ENCODE measurements around the gene SLC35F6.

SLC35F6 gene, protein sequence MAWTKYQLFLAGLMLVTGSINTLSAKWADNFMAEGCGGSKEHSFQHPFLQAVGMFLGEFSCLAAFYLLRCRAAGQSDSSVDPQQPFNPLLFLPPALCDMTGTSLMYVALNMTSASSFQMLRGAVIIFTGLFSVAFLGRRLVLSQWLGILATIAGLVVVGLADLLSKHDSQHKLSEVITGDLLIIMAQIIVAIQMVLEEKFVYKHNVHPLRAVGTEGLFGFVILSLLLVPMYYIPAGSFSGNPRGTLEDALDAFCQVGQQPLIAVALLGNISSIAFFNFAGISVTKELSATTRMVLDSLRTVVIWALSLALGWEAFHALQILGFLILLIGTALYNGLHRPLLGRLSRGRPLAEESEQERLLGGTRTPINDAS

DNA sequence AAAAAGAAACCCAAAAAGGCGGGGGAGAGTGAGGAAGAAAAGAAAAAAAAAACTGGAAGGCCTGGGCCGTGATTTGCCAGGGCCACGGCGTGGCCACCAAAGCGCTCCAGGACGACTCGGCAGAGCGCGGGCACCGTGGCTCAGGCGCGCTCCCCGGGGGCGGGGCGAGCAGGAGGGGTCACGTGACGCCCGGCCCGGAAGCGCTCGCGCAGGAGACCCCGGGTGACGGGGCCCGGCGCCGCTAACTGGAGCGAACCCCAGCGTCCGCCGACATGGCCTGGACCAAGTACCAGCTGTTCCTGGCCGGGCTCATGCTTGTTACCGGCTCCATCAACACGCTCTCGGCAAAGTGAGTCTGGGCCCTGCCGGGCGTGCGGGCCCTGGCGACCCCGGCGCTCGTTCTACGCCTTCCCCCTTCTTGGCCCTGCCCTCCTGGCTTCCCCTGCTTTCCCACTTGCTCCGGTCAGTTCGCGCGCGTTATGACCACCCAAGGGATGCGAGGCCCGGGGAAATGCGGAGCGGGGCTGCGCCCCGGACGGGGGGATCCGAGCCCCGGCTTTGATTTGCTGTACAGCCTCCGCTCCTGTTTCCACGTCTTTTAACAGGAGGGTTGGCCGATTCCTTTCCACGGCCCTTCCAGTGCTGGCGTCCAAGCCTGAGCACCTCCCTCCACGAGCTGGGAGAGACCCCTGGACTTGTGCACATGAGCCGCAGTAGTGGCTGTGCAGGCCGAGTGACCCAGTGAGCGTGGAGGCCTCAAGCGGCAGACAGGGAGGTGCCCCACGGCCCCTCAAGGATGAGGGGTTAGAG is at the start of gene SLC35F6:
Gene SLC35F6 (plus strand): TSS at position 207 of the 810 bp plus-strand sequence. CDS start 66 bp downstream, at position 273.
- H3K9me3 ChIP-seq (ENCODE audit: control insufficient read depth, low read length) = no peaks in the 10 kb centered on the region
- peak; percentile 94 for DNase-seq (ENCODE audit: low read depth)
- no peaks in the 10 kb centered on the region for H3K27me3 ChIP-seq (replicated peaks; ENCODE audit: control insufficient read depth, insufficient read depth, low read length)
- H3K4me3 ChIP-seq (ENCODE audit: low read length) = peak within 1 kb of the TSS; percentile 91
- peaks cover 36% of the 10 kb centered on the region for H3K4me1 ChIP-seq (ENCODE audit: control insufficient read depth, insufficient read depth, low read length)
- H3K9ac ChIP-seq (ENCODE audit: low read length) = peak within 1 kb of the TSS; percentile 96
- no peaks in the 10 kb centered on the region for H3K36me3 ChIP-seq (ENCODE audit: control insufficient read depth, insufficient read depth, low read length, severe bottlenecking)

DNA sequence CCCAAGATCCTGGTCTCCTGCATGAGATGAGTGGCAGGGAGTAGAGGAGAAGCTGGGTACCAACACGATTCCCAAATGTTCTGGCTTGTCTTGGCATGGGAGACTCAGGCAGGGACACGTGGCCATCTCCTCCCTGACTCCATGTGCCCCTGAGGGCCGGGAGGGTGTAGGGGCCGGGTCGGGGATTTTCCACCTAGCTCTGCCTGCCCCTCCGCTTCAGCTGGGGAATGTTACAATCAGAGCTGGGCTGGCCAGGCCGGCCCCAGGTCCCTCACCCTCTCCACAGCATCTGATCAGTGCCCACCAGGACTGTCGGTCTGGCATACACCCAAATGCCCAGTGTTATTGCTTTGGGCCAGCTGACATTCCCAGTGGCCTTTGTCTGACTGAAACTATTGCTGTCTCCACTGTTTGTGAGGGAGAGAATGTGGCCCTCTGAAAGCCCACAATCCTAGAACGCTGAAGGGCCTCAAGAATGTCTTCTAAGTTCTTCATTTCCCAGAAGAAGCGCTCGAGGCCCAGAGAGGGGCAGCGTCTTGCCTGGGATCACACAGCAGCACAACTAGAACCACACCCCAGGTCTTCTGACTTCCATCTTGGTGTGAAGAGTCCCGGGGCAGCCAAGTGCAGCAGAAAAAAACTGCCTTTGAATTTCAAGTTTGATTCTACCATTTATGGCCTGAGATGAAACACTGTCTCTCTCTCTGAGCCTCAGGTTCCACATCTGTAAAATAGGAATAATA is 48.4 kb upstream of the SLC35F6 start:
- DNase-seq (ENCODE audit: low read depth) = no peak
- no peaks in the 10 kb centered on the region for H3K9me3 ChIP-seq (ENCODE audit: control insufficient read depth, low read length)
- peaks cover 16% of the 10 kb centered on the region for H3K4me1 ChIP-seq (ENCODE audit: control insufficient read depth, insufficient read depth, low read length)
- no peaks in the 10 kb centered on the region for H3K27me3 ChIP-seq (replicated peaks; ENCODE audit: control insufficient read depth, insufficient read depth, low read length)
- H3K36me3 ChIP-seq (ENCODE audit: control insufficient read depth, insufficient read depth, low read length, severe bottlenecking) = no peaks in the 10 kb centered on the region
- H3K4me3 ChIP-seq (ENCODE audit: low read length) = no peak overlapping the region
- H3K9ac ChIP-seq (ENCODE audit: low read length) = no peak overlapping the region

DNA sequence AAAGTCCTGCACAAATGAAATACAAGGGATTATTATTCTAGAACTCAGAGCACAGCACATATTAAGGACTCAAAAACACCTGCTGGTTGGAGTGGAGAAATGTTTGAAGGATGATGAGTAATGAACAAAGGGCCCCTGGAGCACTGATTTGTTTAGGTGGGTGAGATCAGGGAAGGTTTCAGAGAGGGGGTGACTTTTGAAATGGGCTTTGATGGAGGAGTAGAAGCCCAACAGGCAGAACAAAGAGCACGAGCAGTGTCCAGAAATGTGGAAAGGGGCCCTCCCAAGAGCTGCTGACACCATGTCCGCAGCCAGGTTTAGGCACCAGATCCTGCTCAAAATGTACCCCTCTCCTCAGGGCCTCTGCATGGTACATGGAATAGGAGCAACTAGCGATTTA is 47.7 kb upstream of the SLC35F6 start:
- Histone ChIP-seq H3K4me1 (ENCODE audit: control insufficient read depth, insufficient read depth, low read length) (peaks cover 22% of the 10 kb centered on the region), H3K36me3 (ENCODE audit: control insufficient read depth, insufficient read depth, low read length, severe bottlenecking) (no peaks in the 10 kb centered on the region), H3K9ac (ENCODE audit: low read length) (no peak overlapping the region), H3K27me3 (replicated peaks; ENCODE audit: control insufficient read depth, insufficient read depth, low read length) (no peaks in the 10 kb centered on the region), H3K9me3 (ENCODE audit: control insufficient read depth, low read length) (no peaks in the 10 kb centered on the region), H3K4me3 (ENCODE audit: low read length) (no peak overlapping the region)
- no peak for DNase-seq (ENCODE audit: low read depth)

DNA sequence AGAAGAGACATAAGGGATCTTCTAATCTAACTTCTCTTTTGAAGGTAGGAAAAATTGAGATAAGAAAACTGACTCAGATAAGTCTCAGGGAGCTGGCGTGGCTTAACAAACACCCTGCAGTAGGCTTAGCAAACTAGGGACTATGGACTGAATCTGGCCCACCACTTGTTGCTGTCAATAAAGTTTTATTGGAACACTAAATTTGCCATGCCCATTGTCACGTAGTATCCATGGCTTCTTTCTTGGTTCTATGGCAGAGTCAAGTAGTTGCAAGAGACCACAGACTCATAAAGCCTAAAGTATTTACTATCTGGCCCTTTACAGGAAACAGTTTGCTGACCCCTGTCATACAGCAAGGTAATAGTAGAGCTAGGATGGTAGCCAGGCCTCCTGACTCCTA is 47.3 kb upstream of the SLC35F6 start:
- Histone ChIP-seq H3K4me1 (ENCODE audit: control insufficient read depth, insufficient read depth, low read length) (peaks cover 27% of the 10 kb centered on the region), H3K9me3 (ENCODE audit: control insufficient read depth, low read length) (no peaks in the 10 kb centered on the region), H3K27me3 (replicated peaks; ENCODE audit: control insufficient read depth, insufficient read depth, low read length) (no peaks in the 10 kb centered on the region), H3K4me3 (ENCODE audit: low read length) (no peak overlapping the region), H3K36me3 (ENCODE audit: control insufficient read depth, insufficient read depth, low read length, severe bottlenecking) (no peaks in the 10 kb centered on the region), H3K9ac (ENCODE audit: low read length) (no peak overlapping the region)
- DNase-seq (ENCODE audit: low read depth) = no peak

DNA sequence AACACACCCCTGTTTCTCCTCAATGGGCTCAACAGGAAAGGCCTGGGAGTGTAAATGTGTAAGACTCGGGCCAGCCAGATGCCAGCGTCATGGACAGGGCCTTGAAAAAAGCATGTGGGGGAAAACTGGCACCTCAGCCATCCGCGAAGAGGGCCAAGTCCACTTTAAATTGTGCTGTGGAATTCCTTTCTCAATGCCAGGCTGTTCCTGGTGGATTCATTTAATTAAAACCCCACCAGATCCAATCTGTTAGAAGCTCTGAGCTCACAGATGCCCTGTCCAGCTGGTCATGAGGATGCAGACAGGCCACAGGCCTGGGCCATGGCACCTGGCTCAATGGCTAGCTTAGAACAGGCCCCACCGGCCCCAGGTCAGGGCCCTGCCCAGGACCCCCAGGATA is 46.7 kb upstream of the SLC35F6 start:
- no peaks in the 10 kb centered on the region for H3K36me3 ChIP-seq (ENCODE audit: control insufficient read depth, insufficient read depth, low read length, severe bottlenecking)
- no peaks in the 10 kb centered on the region for H3K27me3 ChIP-seq (replicated peaks; ENCODE audit: control insufficient read depth, insufficient read depth, low read length)
- H3K9me3 ChIP-seq (ENCODE audit: control insufficient read depth, low read length) = no peaks in the 10 kb centered on the region
- DNase-seq (ENCODE audit: low read depth) = no peak
- H3K4me3 ChIP-seq (ENCODE audit: low read length) = no peak overlapping the region
- no peak overlapping the region for H3K9ac ChIP-seq (ENCODE audit: low read length)
- peaks cover 32% of the 10 kb centered on the region for H3K4me1 ChIP-seq (ENCODE audit: control insufficient read depth, insufficient read depth, low read length)

DNA sequence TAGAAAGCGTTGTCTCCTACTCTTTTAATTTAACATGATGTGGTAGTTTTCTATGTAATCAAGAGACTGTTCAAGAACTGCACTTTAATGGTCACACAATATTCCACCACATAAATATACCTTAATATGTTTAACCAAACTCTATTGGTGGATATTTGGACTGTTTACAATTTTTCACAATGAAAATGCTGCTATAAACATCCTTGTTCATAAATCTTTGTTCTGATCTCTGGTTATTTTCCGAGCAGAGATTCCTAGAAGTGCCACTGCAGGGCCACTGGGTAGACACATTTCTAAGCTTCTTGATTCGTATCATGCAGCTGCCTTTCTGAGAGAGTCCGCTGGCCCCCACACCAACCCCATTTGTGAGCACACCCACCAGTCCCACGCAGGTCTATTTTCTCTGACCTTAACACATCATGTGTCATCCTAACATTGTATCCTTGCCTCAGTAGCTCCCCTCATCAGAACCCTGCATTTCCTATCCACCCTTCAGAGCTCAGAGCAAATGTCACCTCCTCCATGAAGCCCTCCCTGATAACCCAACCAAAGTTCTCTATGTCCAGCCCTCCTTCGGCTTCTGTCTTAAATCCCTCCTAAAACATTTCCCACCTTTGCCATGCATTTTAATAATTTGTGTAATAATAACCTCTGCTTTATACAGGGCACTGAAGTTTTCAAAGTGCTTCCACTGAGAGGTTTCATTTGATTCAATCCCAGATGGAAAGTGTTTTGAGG is 45.0 kb upstream of the SLC35F6 start:
- DNase-seq (ENCODE audit: low read depth) = no peak
- Histone ChIP-seq H3K27me3 (replicated peaks; ENCODE audit: control insufficient read depth, insufficient read depth, low read length) (no peaks in the 10 kb centered on the region), H3K9me3 (ENCODE audit: control insufficient read depth, low read length) (no peaks in the 10 kb centered on the region), H3K4me1 (ENCODE audit: control insufficient read depth, insufficient read depth, low read length) (peaks cover 50% of the 10 kb centered on the region), H3K9ac (ENCODE audit: low read length) (no peak overlapping the region), H3K4me3 (ENCODE audit: low read length) (no peak overlapping the region), H3K36me3 (ENCODE audit: control insufficient read depth, insufficient read depth, low read length, severe bottlenecking) (no peaks in the 10 kb centered on the region)

DNA sequence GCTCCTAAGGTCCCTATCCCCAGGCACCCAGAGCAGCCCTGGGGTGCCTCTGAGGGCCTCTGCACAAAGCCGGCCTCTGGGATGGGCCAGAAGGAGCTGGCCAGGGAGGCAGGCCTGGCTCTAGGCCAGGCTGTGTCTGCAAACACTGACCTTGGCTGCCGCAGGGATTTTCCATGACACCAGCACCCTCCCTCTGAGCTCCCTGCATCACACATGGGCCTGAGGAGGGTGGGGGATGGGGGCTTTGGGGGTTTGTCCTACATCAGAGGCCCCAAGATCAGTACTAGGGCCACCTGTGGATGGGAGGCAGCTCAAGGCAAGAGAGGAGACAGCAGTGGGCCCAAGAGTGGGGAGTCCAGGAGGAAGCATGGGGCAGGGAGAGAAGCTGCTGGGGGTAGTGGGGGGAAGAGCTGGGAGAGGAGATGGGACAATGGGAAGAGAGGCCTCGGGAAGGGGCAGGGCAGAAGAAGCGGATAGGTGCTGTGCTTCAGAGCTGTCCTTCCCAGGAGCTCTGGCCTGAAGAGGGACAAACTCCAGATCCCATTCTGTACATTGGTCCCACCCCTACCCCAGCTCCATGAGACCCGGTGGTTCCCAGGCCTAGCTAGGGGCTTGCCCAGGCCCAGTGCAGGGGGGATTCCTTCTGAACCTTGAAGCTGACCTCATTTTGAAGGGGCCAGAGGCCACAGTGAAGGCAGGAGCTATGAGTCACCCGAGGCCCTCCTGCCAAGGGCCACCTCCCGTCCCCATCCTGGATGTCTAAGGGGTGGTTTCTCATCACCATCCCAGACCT is 43.6 kb upstream of the SLC35F6 start:
- no peaks in the 10 kb centered on the region for H3K9me3 ChIP-seq (ENCODE audit: control insufficient read depth, low read length)
- H3K4me1 ChIP-seq (ENCODE audit: control insufficient read depth, insufficient read depth, low read length) = peaks cover 64% of the 10 kb centered on the region
- H3K27me3 ChIP-seq (replicated peaks; ENCODE audit: control insufficient read depth, insufficient read depth, low read length) = no peaks in the 10 kb centered on the region
- no peak overlapping the region for H3K4me3 ChIP-seq (ENCODE audit: low read length)
- DNase-seq (ENCODE audit: low read depth) = peak; percentile 88
- H3K36me3 ChIP-seq (ENCODE audit: control insufficient read depth, insufficient read depth, low read length, severe bottlenecking) = no peaks in the 10 kb centered on the region
- peak overlapping the region; percentile 40 for H3K9ac ChIP-seq (ENCODE audit: low read length)

DNA sequence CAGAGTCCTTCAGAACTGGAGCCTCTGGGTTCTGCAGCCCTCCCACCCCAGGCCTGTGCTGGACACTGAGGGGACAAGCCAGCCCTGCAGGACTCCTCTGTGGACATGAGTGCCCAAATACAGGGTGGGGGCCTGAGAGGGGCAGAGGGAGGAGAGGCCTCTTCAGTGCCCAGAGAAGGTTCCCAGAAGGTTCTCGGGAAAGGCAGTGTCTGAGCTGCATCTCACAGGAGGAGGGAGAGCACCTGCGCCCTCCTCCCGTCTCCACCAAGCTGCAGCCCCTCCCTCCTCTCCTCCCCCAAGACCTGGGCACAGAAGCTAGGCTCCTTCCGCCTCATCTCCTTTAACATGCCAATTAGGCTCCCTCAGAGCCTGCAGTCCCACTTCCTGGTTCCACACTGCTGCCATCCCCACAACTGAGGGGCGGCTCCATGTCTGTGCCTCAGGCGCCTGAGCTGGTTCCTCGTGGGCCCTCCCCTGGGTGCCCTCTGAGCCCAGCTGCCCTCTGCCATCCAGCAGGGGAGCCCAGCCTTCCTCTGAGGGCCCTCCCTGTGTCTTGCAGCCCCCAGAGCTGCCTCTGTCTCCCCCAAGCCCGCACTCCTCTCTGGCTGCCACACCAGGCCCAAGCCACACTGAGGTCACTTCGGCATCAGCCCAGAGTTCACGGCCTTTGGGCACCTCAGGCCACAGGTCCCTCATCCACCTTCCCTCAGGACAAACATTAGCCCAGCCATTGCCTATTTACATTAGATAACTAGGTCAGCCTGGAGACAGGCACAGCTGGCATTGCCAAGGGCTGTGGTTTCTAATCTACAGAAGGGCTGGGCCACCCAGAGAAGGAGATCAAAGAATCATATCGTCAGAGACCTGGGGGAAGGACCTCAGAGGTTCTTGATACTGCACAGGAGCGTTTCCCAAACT is 42.7 kb upstream of the SLC35F6 start:
- Histone ChIP-seq H3K9ac (ENCODE audit: low read length) (peak overlapping the region; percentile 40), H3K27me3 (replicated peaks; ENCODE audit: control insufficient read depth, insufficient read depth, low read length) (no peaks in the 10 kb centered on the region), H3K4me1 (ENCODE audit: control insufficient read depth, insufficient read depth, low read length) (peaks cover 65% of the 10 kb centered on the region), H3K9me3 (ENCODE audit: control insufficient read depth, low read length) (no peaks in the 10 kb centered on the region), H3K36me3 (ENCODE audit: control insufficient read depth, insufficient read depth, low read length, severe bottlenecking) (no peaks in the 10 kb centered on the region), H3K4me3 (ENCODE audit: low read length) (no peak overlapping the region)
- DNase-seq (ENCODE audit: low read depth) = no peak

DNA sequence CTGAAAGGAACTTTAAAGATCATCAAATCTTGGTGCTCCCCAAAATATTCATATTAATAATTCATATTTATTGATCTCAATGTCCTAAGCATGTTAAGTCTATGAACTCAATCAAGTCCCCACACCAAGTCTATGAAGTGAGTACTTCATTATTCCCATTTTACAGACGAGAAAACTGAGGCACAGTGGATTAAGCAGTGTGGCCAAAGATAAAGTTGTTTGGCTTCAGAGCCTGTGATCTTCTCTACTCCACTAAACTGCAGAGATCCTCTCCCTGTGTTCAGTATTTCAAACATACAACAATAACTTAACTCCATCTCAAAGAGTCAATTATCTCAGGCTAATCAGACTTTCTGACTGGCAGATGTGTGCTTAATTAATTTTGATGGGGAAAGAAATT is 41.8 kb upstream of the SLC35F6 start:
- Histone ChIP-seq H3K4me3 (ENCODE audit: low read length) (no peak overlapping the region), H3K27me3 (replicated peaks; ENCODE audit: control insufficient read depth, insufficient read depth, low read length) (no peaks in the 10 kb centered on the region), H3K9ac (ENCODE audit: low read length) (peak overlapping the region; percentile 67), H3K9me3 (ENCODE audit: control insufficient read depth, low read length) (no peaks in the 10 kb centered on the region), H3K36me3 (ENCODE audit: control insufficient read depth, insufficient read depth, low read length, severe bottlenecking) (no peaks in the 10 kb centered on the region), H3K4me1 (ENCODE audit: control insufficient read depth, insufficient read depth, low read length) (peaks cover 65% of the 10 kb centered on the region)
- no peak for DNase-seq (ENCODE audit: low read depth)

Data from adipocyte (in vitro differentiated cells).